Epithelial cell of esophagus (primary cell): ENCODE measurements around the gene ADAM30.

Experiments
- DNase-seq: peaks from one replicate; pipeline ENCODE4 v3.0.0; 2010; ENCODE audit warnings: low read depth
- H3K4me3 ChIP-seq: 2 replicates; pipeline ENCODE4 v1.5.1; 2011; ENCODE audit warnings: mild to moderate bottlenecking, low read length, control low read depth
- CTCF ChIP-seq: IDR thresholded peaks from 2 replicates; pipeline ENCODE4 v1.5.1; 2011; ENCODE audit warnings: low read depth, mild to moderate bottlenecking, low read length, control low read depth, inconsistent platforms; ENCODE audit not compliant: insufficient read depth; ENCODE audit errors: missing control alignments

Gene ADAM30

GRCh38 chr1:119896303-119896702 is at the start of gene ADAM30:
Gene ADAM30, minus strand, starts transcription at chr1:119896515. Its CDS starts 179 bp downstream, at chr1:119896336.
- H3K4me3 ChIP-seq, result no peak within 1 kb of the TSS
- DNase-seq, result no peak
- peak; percentile 8 for TF ChIP-seq CTCF

GRCh38 chr1:119943216-119943615 is 46.9 kb upstream of the ADAM30 start:
- no peak overlapping the region for H3K4me3 ChIP-seq
- no peak for TF ChIP-seq CTCF
- DNase-seq, result no peak

GRCh38 chr1:119941392-119941791 is 45.1 kb upstream of the ADAM30 start:
- TF ChIP-seq CTCF, result no peak

GRCh38 chr1:119940697-119941096 is 44.4 kb upstream of the ADAM30 start:
- H3K4me3 ChIP-seq, result no peak overlapping the region
- no peak for DNase-seq
- no peak for TF ChIP-seq CTCF

More at GRCh38 chr1:119941392-119941791, 45.1 kb upstream of the ADAM30 start:
- no peak for DNase-seq
- H3K4me3 ChIP-seq, result no peak overlapping the region

- no peak overlapping the region for H3K4me3 ChIP-seq
- no peak for TF ChIP-seq CTCF
- no peak for DNase-seq
These were observed 40.9 kb upstream of the ADAM30 start for GRCh38 chr1:119937198-119937597.

- no peak for TF ChIP-seq CTCF
These were observed 39.6 kb upstream of the ADAM30 start for GRCh38 chr1:119935915-119936314.

GRCh38 chr1:119935373-119935772 is 39.1 kb upstream of the ADAM30 start:
- no peak for DNase-seq
- H3K4me3 ChIP-seq, result no peak overlapping the region
- no peak for TF ChIP-seq CTCF

More at GRCh38 chr1:119935915-119936314, 39.6 kb upstream of the ADAM30 start:
- no peak for DNase-seq
- H3K4me3 ChIP-seq, result no peak overlapping the region
